ENCODE data around the gene MBD6. TPM values are rescaled to one million over a fixed set of nuclear protein-coding genes. Genes with fewer than 3 reads are reported as not detected.
A peak's percentile ranks its signal among the peaks of the same experiment; 100 is the strongest.
"Not testable (repeated sequence)": the region's sequence is repeated elsewhere in the genome, so short reads cannot be mapped to it uniquely, and the experiment has no call there.

The MBD6 gene
- total RNA-seq, 1 donor from 2014 or later, result 93.1 TPM

- H3K9me3 ChIP-seq, result no peaks in the 10 kb centered on the region
- no peaks in the 10 kb centered on the region for H3K36me3 ChIP-seq
- no peaks in the 10 kb centered on the region for H3K4me1 ChIP-seq
- intact Hi-C loops (cut with DNase I), result no loop called here
- ATAC-seq (no peak), DNase-seq (no peak)
- H3K27ac ChIP-seq, result no peak overlapping the region
- TF ChIP-seq, protein P1, sequence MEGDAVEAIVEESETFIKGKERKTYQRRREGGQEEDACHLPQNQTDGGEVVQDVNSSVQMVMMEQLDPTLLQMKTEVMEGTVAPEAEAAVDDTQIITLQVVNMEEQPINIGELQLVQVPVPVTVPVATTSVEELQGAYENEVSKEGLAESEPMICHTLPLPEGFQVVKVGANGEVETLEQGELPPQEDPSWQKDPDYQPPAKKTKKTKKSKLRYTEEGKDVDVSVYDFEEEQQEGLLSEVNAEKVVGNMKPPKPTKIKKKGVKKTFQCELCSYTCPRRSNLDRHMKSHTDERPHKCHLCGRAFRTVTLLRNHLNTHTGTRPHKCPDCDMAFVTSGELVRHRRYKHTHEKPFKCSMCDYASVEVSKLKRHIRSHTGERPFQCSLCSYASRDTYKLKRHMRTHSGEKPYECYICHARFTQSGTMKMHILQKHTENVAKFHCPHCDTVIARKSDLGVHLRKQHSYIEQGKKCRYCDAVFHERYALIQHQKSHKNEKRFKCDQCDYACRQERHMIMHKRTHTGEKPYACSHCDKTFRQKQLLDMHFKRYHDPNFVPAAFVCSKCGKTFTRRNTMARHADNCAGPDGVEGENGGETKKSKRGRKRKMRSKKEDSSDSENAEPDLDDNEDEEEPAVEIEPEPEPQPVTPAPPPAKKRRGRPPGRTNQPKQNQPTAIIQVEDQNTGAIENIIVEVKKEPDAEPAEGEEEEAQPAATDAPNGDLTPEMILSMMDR (IDR thresholded peaks at IDR 0.05), result no peak
- H3K4me3 ChIP-seq, result no peak overlapping the region
- H3K27me3 ChIP-seq (ENCODE audit: low read depth), result peaks cover 3% of the 10 kb centered on the region
These were observed 37.9 kb downstream of the MBD6 start for GRCh38 chr12:57560516-57560915.

DNA sequence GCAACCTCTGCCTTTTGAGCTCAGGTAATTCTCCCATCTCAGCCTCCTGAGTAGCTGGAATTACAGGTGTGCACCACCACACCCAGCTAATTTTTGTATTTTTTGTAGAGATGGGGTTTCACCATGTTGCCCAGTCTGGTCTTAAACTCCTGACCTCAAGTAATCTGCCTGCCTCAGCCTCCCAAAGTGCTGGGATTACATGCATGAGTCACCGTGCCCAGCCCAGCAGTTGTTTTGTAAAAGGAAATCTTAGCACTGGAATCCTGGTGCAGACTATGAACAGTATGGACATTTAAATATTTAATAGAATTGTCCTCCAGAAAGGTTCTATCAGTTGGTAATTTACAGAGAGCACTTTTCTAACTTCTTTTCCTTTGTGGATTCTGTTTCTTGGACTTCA, 38.5 kb downstream of the MBD6 start:
- H3K36me3 ChIP-seq; H3K27me3 ChIP-seq (ENCODE audit: low read depth); DNase-seq; intact Hi-C loops (cut with DNase I); ATAC-seq; H3K27ac ChIP-seq; H3K9me3 ChIP-seq; H3K4me1 ChIP-seq; H3K4me3 ChIP-seq: not testable (repeated sequence)

DNA sequence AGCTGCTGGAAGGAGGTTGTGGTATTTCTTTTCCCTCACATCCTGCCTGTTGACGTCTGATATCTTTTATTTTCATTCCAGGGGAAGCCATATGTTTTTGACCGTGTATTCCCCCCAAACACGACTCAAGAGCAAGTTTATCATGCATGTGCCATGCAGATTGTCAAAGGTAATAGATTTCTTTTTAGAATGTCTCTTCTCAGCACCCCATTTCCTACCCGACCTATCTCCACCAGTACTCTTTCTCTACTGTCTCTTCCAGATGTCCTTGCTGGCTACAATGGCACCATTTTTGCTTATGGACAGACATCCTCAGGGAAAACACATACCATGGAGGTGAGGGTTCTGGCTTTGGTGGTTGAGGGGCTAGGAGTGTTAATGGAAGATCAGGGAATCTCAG, 40.7 kb downstream of the MBD6 start:
- H3K27ac ChIP-seq, result no peak overlapping the region
- intact Hi-C loops (cut with DNase I), result no loop called here
- no peaks in the 10 kb centered on the region for H3K9me3 ChIP-seq
- H3K4me3 ChIP-seq, result no peak overlapping the region
- ATAC-seq (no peak), DNase-seq (no peak)
- H3K27me3 ChIP-seq (ENCODE audit: low read depth), result peaks cover 3% of the 10 kb centered on the region
- TF ChIP-seq, protein P1 (IDR thresholded peaks at IDR 0.05), result no peak
- no peaks in the 10 kb centered on the region for H3K4me1 ChIP-seq
- H3K36me3 ChIP-seq, result no peaks in the 10 kb centered on the region

GRCh38 chr12:57564178-57564740, 41.6 kb downstream of the MBD6 start:
- no peaks in the 10 kb centered on the region for H3K9me3 ChIP-seq
- H3K4me3 ChIP-seq, result no peak overlapping the region
- intact Hi-C loops (cut with DNase I), result no loop called here
- H3K27ac ChIP-seq, result no peak overlapping the region
- H3K4me1 ChIP-seq, result no peaks in the 10 kb centered on the region
- peaks cover 3% of the 10 kb centered on the region for H3K27me3 ChIP-seq (ENCODE audit: low read depth)
- ATAC-seq, result no peak
- TF ChIP-seq, protein P1 (IDR thresholded peaks at IDR 0.05), result no peak
- no peaks in the 10 kb centered on the region for H3K36me3 ChIP-seq
- DNase-seq, result no peak

DNA sequence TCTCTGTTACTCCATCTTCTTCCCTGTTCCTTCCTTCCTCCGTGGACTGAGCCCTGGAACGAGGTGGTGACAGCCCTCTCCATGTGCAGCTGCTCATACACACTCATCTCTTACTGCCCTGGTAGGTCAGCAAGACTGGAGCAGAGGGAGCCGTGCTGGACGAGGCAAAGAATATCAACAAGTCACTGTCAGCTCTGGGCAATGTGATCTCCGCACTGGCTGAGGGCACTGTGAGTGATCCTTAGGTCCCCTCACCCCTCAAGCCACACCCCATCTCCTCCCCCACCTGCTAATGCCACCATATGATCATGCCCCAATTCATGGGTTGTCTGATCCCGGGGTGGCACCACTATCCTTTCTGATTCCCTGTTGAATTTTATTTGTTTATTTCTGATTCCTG, 46.2 kb downstream of the MBD6 start:
- Histone ChIP-seq H3K4me3 (no peak overlapping the region), H3K9me3 (no peaks in the 10 kb centered on the region), H3K4me1 (no peaks in the 10 kb centered on the region), H3K36me3 (no peaks in the 10 kb centered on the region), H3K27me3 (ENCODE audit: low read depth) (no peaks in the 10 kb centered on the region), H3K27ac (no peak overlapping the region)
- intact Hi-C loops (cut with DNase I), result no loop called here
- DNase-seq (no peak), ATAC-seq (peak in 1 of 2 donors; percentile 22)
- TF ChIP-seq, protein P1 (IDR thresholded peaks at IDR 0.05), result no peak

- Histone ChIP-seq H3K27ac (no peak overlapping the region), H3K36me3 (no peaks in the 10 kb centered on the region), H3K9me3 (no peaks in the 10 kb centered on the region), H3K4me3 (no peak overlapping the region), H3K4me1 (no peaks in the 10 kb centered on the region), H3K27me3 (ENCODE audit: low read depth) (no peaks in the 10 kb centered on the region)
- intact Hi-C loops (cut with DNase I), result no loop called here
- no peak for DNase-seq
- no peak for ATAC-seq
- TF ChIP-seq, protein P1 (IDR thresholded peaks at IDR 0.05), result no peak
These were observed 47.2 kb downstream of the MBD6 start for GRCh38 chr12:57569858-57570257.

GRCh38 chr12:57570438-57570837, 47.8 kb downstream of the MBD6 start:
- H3K4me3 ChIP-seq; H3K36me3 ChIP-seq; DNase-seq; H3K9me3 ChIP-seq; H3K4me1 ChIP-seq; ATAC-seq; H3K27ac ChIP-seq; H3K27me3 ChIP-seq (ENCODE audit: low read depth); intact Hi-C loops (cut with DNase I): not testable (repeated sequence)

All from lower lobe of right lung (tissue), 2 donors.